ENCODE results near the gene SLC6A17. TPM values are rescaled to one million over a fixed set of nuclear protein-coding genes. Genes with fewer than 3 reads are reported as not detected.

The SLC6A17 gene
- total RNA-seq, 2 experiments from 2014 or later = not detected

- no peaks in the 10 kb centered on the region for H3K9me3 Mint-ChIP-seq
- H3K4me1 Mint-ChIP-seq = peaks cover 21% of the 10 kb centered on the region
- DNase-seq = no peak
- no peaks in the 10 kb centered on the region for H3K27me3 Mint-ChIP-seq
- POLR2A ChIA-PET = interaction anchor here (0.9 kb wide), 1 partner anchor 8 kb away, joined by 3 read pairs; no protein-coding TSS in a partner anchor
- no peak overlapping the region for H3K4me3 Mint-ChIP-seq
- H3K27ac Mint-ChIP-seq = no peak overlapping the region
- peaks cover 3% of the 10 kb centered on the region for H3K36me3 Mint-ChIP-seq (ENCODE audit: low read depth)
- CTCF ChIA-PET = interaction anchor here (1.0 to 1.3 kb wide), 2 partner anchors 29 to 30 kb away, joined by 3 read pairs; no protein-coding TSS in a partner anchor
Measured at GRCh38 chr1:110237386-110238152, 87.3 kb downstream of the SLC6A17 start.

- H3K36me3 Mint-ChIP-seq (ENCODE audit: low read depth) = peaks cover 3% of the 10 kb centered on the region
- H3K27ac Mint-ChIP-seq = no peak overlapping the region
- POLR2A ChIA-PET = no interaction called here
- peaks cover 20% of the 10 kb centered on the region for H3K4me1 Mint-ChIP-seq
- H3K27me3 Mint-ChIP-seq = no peaks in the 10 kb centered on the region
- H3K9me3 Mint-ChIP-seq = no peaks in the 10 kb centered on the region
- no peak overlapping the region for H3K4me3 Mint-ChIP-seq
- DNase-seq = no peak
- CTCF ChIA-PET = no interaction called here
Measured at GRCh38 chr1:110239441-110240430, 89.4 kb downstream of the SLC6A17 start.

- no peak overlapping the region for H3K4me3 Mint-ChIP-seq
- POLR2A ChIA-PET = no interaction called here
- peaks cover 3% of the 10 kb centered on the region for H3K36me3 Mint-ChIP-seq (ENCODE audit: low read depth)
- no peaks in the 10 kb centered on the region for H3K9me3 Mint-ChIP-seq
- no peaks in the 10 kb centered on the region for H3K27me3 Mint-ChIP-seq
- peaks cover 12% of the 10 kb centered on the region for H3K4me1 Mint-ChIP-seq
- no peak overlapping the region for H3K27ac Mint-ChIP-seq
- DNase-seq = no peak
- CTCF ChIA-PET = no interaction called here
Measured at GRCh38 chr1:110240476-110241210, 90.3 kb downstream of the SLC6A17 start.

- Mint-ChIP-seq H3K4me1 (peaks cover 3% of the 10 kb centered on the region), H3K36me3 (ENCODE audit: low read depth) (peaks cover 3% of the 10 kb centered on the region), H3K9me3 (no peaks in the 10 kb centered on the region), H3K4me3 (no peak overlapping the region), H3K27ac (no peak overlapping the region), H3K27me3 (no peaks in the 10 kb centered on the region)
- ChIA-PET POLR2A (no interaction called here), CTCF (no interaction called here)
- no peak for DNase-seq
Measured at GRCh38 chr1:110241516-110241915, 91.2 kb downstream of the SLC6A17 start.

GRCh38 chr1:110242062-110242461 lies 91.8 kb downstream of the SLC6A17 start:
- no peaks in the 10 kb centered on the region for H3K9me3 Mint-ChIP-seq
- CTCF ChIA-PET = interaction anchor here (1.7 kb wide), 1 partner anchor 39 kb away, joined by 5 read pairs; no protein-coding TSS in a partner anchor

GRCh38 chr1:110242731-110243130 lies 92.4 kb downstream of the SLC6A17 start:
- CTCF ChIA-PET = interaction anchor here (1.7 kb wide), 1 partner anchor 39 kb away, joined by 5 read pairs; no protein-coding TSS in a partner anchor
- no peak for DNase-seq
- H3K36me3 Mint-ChIP-seq (ENCODE audit: low read depth) = peaks cover 3% of the 10 kb centered on the region
- POLR2A ChIA-PET = no interaction called here
- no peaks in the 10 kb centered on the region for H3K4me1 Mint-ChIP-seq
- H3K27ac Mint-ChIP-seq = no peak overlapping the region
- H3K27me3 Mint-ChIP-seq = no peaks in the 10 kb centered on the region
- H3K4me3 Mint-ChIP-seq = no peak overlapping the region
- no peaks in the 10 kb centered on the region for H3K9me3 Mint-ChIP-seq

More at GRCh38 chr1:110242062-110242461, 91.8 kb downstream of the SLC6A17 start:
- no peak for DNase-seq
- H3K4me1 Mint-ChIP-seq = peaks cover 2% of the 10 kb centered on the region
- no peak overlapping the region for H3K4me3 Mint-ChIP-seq
- H3K27me3 Mint-ChIP-seq = no peaks in the 10 kb centered on the region
- no peak overlapping the region for H3K27ac Mint-ChIP-seq
- POLR2A ChIA-PET = no interaction called here
- H3K36me3 Mint-ChIP-seq (ENCODE audit: low read depth) = peaks cover 3% of the 10 kb centered on the region

GRCh38 chr1:110243146-110243545 lies 92.9 kb downstream of the SLC6A17 start:
- Mint-ChIP-seq H3K9me3 (no peaks in the 10 kb centered on the region), H3K4me3 (no peak overlapping the region), H3K4me1 (no peaks in the 10 kb centered on the region), H3K27ac (no peak overlapping the region), H3K27me3 (no peaks in the 10 kb centered on the region), H3K36me3 (ENCODE audit: low read depth) (peaks cover 3% of the 10 kb centered on the region)
- POLR2A ChIA-PET = no interaction called here
- DNase-seq = no peak
- CTCF ChIA-PET = interaction anchor here (1.7 kb wide), 1 partner anchor 40 kb away, joined by 5 read pairs; no protein-coding TSS in a partner anchor

- DNase-seq = no peak
- Mint-ChIP-seq H3K27me3 (no peaks in the 10 kb centered on the region), H3K4me1 (no peaks in the 10 kb centered on the region), H3K4me3 (no peak overlapping the region), H3K36me3 (ENCODE audit: low read depth) (peaks cover 3% of the 10 kb centered on the region), H3K27ac (no peak overlapping the region), H3K9me3 (no peaks in the 10 kb centered on the region)
- POLR2A ChIA-PET = interaction anchor here (1.6 kb wide), 1 partner anchor 95 kb away, joined by 3 read pairs; the partner anchor contains the start of gene RBM15
- CTCF ChIA-PET = interaction anchor here (1.7 kb wide), 1 partner anchor 40 kb away, joined by 5 read pairs; no protein-coding TSS in a partner anchor
Measured at GRCh38 chr1:110243574-110243973, 93.3 kb downstream of the SLC6A17 start.

GRCh38 chr1:110245876-110246620 lies 95.8 kb downstream of the SLC6A17 start:
- Mint-ChIP-seq H3K4me1 (no peaks in the 10 kb centered on the region), H3K9me3 (no peaks in the 10 kb centered on the region), H3K36me3 (ENCODE audit: low read depth) (no peaks in the 10 kb centered on the region), H3K27ac (no peak overlapping the region), H3K4me3 (no peak overlapping the region), H3K27me3 (no peaks in the 10 kb centered on the region)
- ChIA-PET POLR2A (interaction anchor here (0.6 kb wide), 2 partner anchors 9 to 45 kb away, joined by 3 read pairs; no protein-coding TSS in a partner anchor), CTCF (interaction anchor here (1.4 to 1.5 kb wide), 2 partner anchors 38 to 250 kb away, joined by 4 read pairs; no protein-coding TSS in a partner anchor)
- DNase-seq = no peak

- no peak for DNase-seq
- Mint-ChIP-seq H3K27ac (no peak overlapping the region), H3K4me1 (no peaks in the 10 kb centered on the region), H3K4me3 (no peak overlapping the region), H3K27me3 (no peaks in the 10 kb centered on the region), H3K9me3 (no peaks in the 10 kb centered on the region), H3K36me3 (ENCODE audit: low read depth) (no peaks in the 10 kb centered on the region)
- ChIA-PET CTCF (no interaction called here), POLR2A (no interaction called here)
Measured at GRCh38 chr1:110248746-110249145, 98.5 kb downstream of the SLC6A17 start.

GRCh38 chr1:110249256-110249655 lies 99.0 kb downstream of the SLC6A17 start:
- Mint-ChIP-seq H3K27me3 (no peaks in the 10 kb centered on the region), H3K27ac (no peak overlapping the region), H3K36me3 (ENCODE audit: low read depth) (no peaks in the 10 kb centered on the region), H3K4me1 (no peaks in the 10 kb centered on the region), H3K4me3 (no peak overlapping the region), H3K9me3 (no peaks in the 10 kb centered on the region)
- CTCF ChIA-PET = no interaction called here
- POLR2A ChIA-PET = interaction anchor here (0.8 kb wide), 1 partner anchor 48 kb away, joined by 3 read pairs; no protein-coding TSS in a partner anchor
- no peak for DNase-seq

GRCh38 chr1:110250008-110250407 lies 99.7 kb downstream of the SLC6A17 start:
- Mint-ChIP-seq H3K27ac (no peak overlapping the region), H3K4me3 (no peak overlapping the region), H3K36me3 (ENCODE audit: low read depth) (no peaks in the 10 kb centered on the region), H3K27me3 (no peaks in the 10 kb centered on the region), H3K9me3 (no peaks in the 10 kb centered on the region), H3K4me1 (no peaks in the 10 kb centered on the region)
- ChIA-PET POLR2A (interaction anchor here (0.8 kb wide), 1 partner anchor 47 kb away, joined by 3 read pairs; no protein-coding TSS in a partner anchor), CTCF (no interaction called here)
- no peak for DNase-seq
